Activated CD4-positive, alpha-beta T cell treated with anti-CD3 and anti-CD28 coated beads, Interleukin-2, amount 10 ng/mL, durations not matched to agents 7 days and 5 days (primary cell): ENCODE measurements around the gene KRTAP25-1. TPM values are rescaled to one million over a fixed set of nuclear protein-coding genes. Genes with fewer than 3 reads are reported as not detected.

Experiments
- CTCF ChIA-PET: fragments of 350-600 bp; sonication (Branson Sonifier 250); formaldehyde crosslinking; loops from one replicate; lab custom pipeline; 2021; ENCODE audit warnings: antibody characterized with exemption; lab: Charles Lee
- POLR2A ChIA-PET: fragments of 350-600 bp; sonication (Branson Sonifier 250); formaldehyde crosslinking; loops from one replicate; lab custom pipeline; 2021; ENCODE audit warnings: antibody characterized with exemption; lab: Charles Lee
- DNase-seq: peaks from one replicate; pipeline ENCODE4 v3.0.0-alpha.2; 2020
- H3K27ac Mint-ChIP-seq: one replicate; pipeline ENCODE4 v1.8.0; 2021; ENCODE audit warnings: mild to moderate bottlenecking, moderate library complexity, mixed read lengths
- H3K27me3 Mint-ChIP-seq: one replicate; pipeline ENCODE4 v1.8.0; 2021; ENCODE audit warnings: mixed read lengths
- H3K36me3 Mint-ChIP-seq: one replicate; pipeline ENCODE4 v1.8.0; 2021; ENCODE audit warnings: low read depth, mixed read lengths
- H3K4me1 Mint-ChIP-seq: one replicate; pipeline ENCODE4 v1.8.0; 2021; ENCODE audit warnings: mixed read lengths
- H3K4me3 Mint-ChIP-seq: one replicate; pipeline ENCODE4 v1.8.0; 2021; ENCODE audit warnings: mild to moderate bottlenecking, moderate library complexity, mixed read lengths
- H3K9me3 Mint-ChIP-seq: one replicate; pipeline ENCODE4 v1.8.0; 2021; ENCODE audit warnings: mixed read lengths
- total RNA-seq, 2 experiments: library from RNA; stranded (reverse); gene quantifications; one replicate each; pipeline ENCODE4 v1.2.3, GENCODE V29; 2021

Gene KRTAP25-1, protein sequence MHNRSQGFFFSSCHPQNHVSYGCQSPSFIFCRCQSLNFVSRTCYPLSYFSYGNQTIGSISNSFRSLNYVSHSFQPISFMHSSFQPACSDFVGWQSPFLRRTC
- total RNA-seq = not detected

DNA sequence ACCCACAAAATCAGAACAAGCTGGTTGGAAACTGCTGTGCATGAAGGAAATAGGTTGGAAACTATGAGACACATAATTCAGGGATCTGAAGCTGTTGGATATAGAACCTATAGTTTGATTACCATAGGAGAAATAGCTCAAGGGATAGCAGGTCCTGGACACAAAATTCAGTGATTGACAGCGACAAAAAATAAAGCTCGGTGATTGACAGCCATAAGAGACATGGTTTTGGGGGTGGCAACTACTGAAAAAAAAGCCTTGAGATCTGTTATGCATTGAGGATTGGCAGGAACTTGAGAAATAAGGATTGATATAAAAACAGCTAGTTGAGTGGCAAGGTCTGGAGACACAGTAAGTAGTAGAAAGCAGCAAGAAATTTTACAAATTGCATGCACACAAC, at the start of gene KRTAP25-1:
TSS of gene KRTAP25-1 (minus strand) at position 300 of the 400 bp plus-strand sequence. CDS start at position 276, 24 bp downstream.
- no peak within 1 kb of the TSS for H3K27ac Mint-ChIP-seq
- H3K9me3 Mint-ChIP-seq = no peaks in the 10 kb centered on the region
- no peak for DNase-seq
- H3K4me3 Mint-ChIP-seq = no peak within 1 kb of the TSS
- CTCF ChIA-PET = no interaction called here
- POLR2A ChIA-PET = no interaction called here
- H3K4me1 Mint-ChIP-seq = no peaks in the 10 kb centered on the region
- H3K36me3 Mint-ChIP-seq = no peaks in the 10 kb centered on the region
- no peaks in the 10 kb centered on the region for H3K27me3 Mint-ChIP-seq

DNA sequence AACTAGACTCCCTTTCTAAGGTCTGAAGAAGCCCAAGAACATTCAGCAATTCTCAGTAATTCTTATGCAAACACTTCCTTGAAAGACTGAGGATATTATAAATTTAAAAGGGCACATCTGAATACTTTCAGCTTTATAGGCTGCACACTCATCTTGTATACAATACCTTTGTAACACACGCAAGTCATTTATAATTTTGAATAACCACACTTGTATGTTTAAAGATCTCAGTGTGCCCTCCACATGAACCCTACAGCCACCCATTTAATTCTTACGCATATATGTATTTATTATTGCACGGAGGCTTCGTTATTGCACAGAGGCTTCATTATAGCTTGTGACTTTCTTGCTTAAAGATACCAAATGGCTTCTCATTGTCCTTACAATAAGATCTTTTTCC, 49.4 kb upstream of the KRTAP25-1 start:
- no peaks in the 10 kb centered on the region for H3K36me3 Mint-ChIP-seq
- no peak overlapping the region for H3K4me3 Mint-ChIP-seq
- H3K27me3 Mint-ChIP-seq = peaks cover 2% of the 10 kb centered on the region
- H3K4me1 Mint-ChIP-seq = no peaks in the 10 kb centered on the region
- no peak for DNase-seq
- ChIA-PET CTCF (no interaction called here), POLR2A (no interaction called here)
- H3K27ac Mint-ChIP-seq = no peak overlapping the region
- H3K9me3 Mint-ChIP-seq = no peaks in the 10 kb centered on the region

GRCh38 chr21:30337772-30338171, 48.5 kb upstream of the KRTAP25-1 start:
- ChIA-PET CTCF (no interaction called here), POLR2A (no interaction called here)
- Mint-ChIP-seq H3K27ac (no peak overlapping the region), H3K9me3 (no peaks in the 10 kb centered on the region), H3K4me3 (no peak overlapping the region), H3K36me3 (no peaks in the 10 kb centered on the region), H3K27me3 (no peaks in the 10 kb centered on the region), H3K4me1 (no peaks in the 10 kb centered on the region)
- no peak for DNase-seq

DNA sequence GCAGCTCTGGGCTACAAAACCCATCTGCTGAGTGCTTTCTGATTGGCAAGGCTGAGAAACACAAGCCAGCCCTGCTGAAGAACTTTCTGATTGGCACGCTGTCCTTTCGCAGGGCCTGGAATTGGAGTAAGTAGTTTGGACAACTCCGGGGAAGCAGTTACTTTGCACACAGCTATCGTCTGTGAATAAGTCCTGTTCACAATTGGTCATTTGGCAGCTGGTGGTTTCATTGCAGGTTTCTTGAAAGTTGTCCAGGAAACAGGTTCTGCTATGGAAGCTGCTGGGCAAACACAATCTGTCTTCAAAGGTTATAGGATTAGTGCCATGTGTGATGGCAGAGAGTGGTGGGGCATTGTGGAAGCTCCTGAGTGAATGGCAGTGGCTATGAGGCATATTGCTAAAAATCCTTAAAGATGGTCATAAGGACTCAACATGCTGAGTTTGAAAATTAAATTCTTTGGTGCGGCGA, 48.0 kb upstream of the KRTAP25-1 start, which contains the start of gene KRTAP27-1:
TSS of gene KRTAP27-1 (minus strand) at position 419 of the 469 bp plus-strand sequence. CDS start at position 393, 26 bp downstream.
- Mint-ChIP-seq H3K27me3 (no peaks in the 10 kb centered on the region), H3K4me1 (no peaks in the 10 kb centered on the region)

GRCh38 chr21:30336596-30336995, 47.3 kb upstream of the KRTAP25-1 start:
- H3K4me3 Mint-ChIP-seq = no peak overlapping the region
- POLR2A ChIA-PET = no interaction called here
- DNase-seq = no peak
- no peak overlapping the region for H3K27ac Mint-ChIP-seq
- CTCF ChIA-PET = no interaction called here
- H3K4me1 Mint-ChIP-seq = no peaks in the 10 kb centered on the region
- no peaks in the 10 kb centered on the region for H3K9me3 Mint-ChIP-seq
- H3K27me3 Mint-ChIP-seq = no peaks in the 10 kb centered on the region
- H3K36me3 Mint-ChIP-seq = no peaks in the 10 kb centered on the region

More for the DNA sequence above, 48.0 kb upstream of the KRTAP25-1 start, which contains the start of gene KRTAP27-1:
- CTCF ChIA-PET = no interaction called here
- POLR2A ChIA-PET = no interaction called here
- Mint-ChIP-seq H3K9me3 (no peaks in the 10 kb centered on the region), H3K27ac (no peak within 1 kb of the TSS), H3K4me3 (no peak within 1 kb of the TSS), H3K36me3 (no peaks in the 10 kb centered on the region)
- DNase-seq = no peak

- Mint-ChIP-seq H3K27me3 (no peaks in the 10 kb centered on the region), H3K4me3 (no peak overlapping the region), H3K4me1 (no peaks in the 10 kb centered on the region), H3K9me3 (no peaks in the 10 kb centered on the region), H3K27ac (no peak overlapping the region), H3K36me3 (no peaks in the 10 kb centered on the region)
- CTCF ChIA-PET = interaction anchor here (0.6 kb wide), 1 partner anchor 1897 kb away, joined by 3 read pairs; no protein-coding TSS in a partner anchor
- DNase-seq = no peak
- POLR2A ChIA-PET = no interaction called here
Measured at GRCh38 chr21:30333736-30334135, 44.4 kb upstream of the KRTAP25-1 start.

- ChIA-PET CTCF (interaction anchor here (0.6 kb wide), 1 partner anchor 174 kb away, joined by 3 read pairs; no protein-coding TSS in a partner anchor), POLR2A (no interaction called here)
Measured at GRCh38 chr21:30332681-30333080, 43.4 kb upstream of the KRTAP25-1 start.

DNA sequence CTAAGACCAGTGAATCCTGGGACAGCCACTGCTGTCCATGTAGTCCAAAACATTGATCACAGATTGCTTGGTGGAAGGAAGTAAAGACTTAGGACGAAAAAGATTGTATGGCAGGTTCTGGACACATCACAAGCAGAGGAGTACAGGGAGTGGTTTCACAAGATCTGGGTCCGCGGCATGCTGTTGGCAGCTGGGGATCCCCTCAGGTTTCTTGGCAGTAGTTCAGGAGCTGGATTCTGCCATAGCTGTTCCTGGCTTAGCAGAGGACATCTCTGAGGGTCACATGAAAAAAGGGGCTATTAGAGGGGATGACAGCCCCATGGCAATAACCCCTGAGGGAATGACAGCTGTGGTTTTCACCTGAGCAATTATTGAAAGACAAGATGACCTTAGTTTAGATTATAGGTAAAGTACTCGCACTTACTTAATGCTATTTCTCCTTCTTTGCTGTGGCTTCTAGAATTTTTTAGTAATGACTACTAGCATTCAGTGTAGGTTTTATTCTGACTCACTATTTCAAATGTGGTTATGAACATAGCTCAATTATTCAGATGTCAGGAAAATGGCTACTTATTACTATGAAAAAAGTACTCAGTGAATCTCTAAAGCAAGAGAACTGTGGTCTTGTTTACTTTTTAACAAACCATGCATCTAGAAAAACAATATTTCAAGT, 40.0 kb upstream of the KRTAP25-1 start:
- DNase-seq = no peak
- H3K4me3 Mint-ChIP-seq = no peak overlapping the region
- H3K27me3 Mint-ChIP-seq = no peaks in the 10 kb centered on the region
- no peak overlapping the region for H3K27ac Mint-ChIP-seq
- no peaks in the 10 kb centered on the region for H3K36me3 Mint-ChIP-seq
- no peaks in the 10 kb centered on the region for H3K4me1 Mint-ChIP-seq
- no peaks in the 10 kb centered on the region for H3K9me3 Mint-ChIP-seq
- ChIA-PET POLR2A (interaction anchor here (0.6 kb wide), 1 partner anchor 12 kb away, joined by 4 read pairs; no protein-coding TSS in a partner anchor), CTCF (no interaction called here)

More at GRCh38 chr21:30332681-30333080, 43.4 kb upstream of the KRTAP25-1 start:
- Mint-ChIP-seq H3K36me3 (no peaks in the 10 kb centered on the region), H3K27ac (no peak overlapping the region), H3K4me1 (no peaks in the 10 kb centered on the region), H3K9me3 (no peaks in the 10 kb centered on the region), H3K4me3 (no peak overlapping the region), H3K27me3 (no peaks in the 10 kb centered on the region)
- DNase-seq = no peak

DNA sequence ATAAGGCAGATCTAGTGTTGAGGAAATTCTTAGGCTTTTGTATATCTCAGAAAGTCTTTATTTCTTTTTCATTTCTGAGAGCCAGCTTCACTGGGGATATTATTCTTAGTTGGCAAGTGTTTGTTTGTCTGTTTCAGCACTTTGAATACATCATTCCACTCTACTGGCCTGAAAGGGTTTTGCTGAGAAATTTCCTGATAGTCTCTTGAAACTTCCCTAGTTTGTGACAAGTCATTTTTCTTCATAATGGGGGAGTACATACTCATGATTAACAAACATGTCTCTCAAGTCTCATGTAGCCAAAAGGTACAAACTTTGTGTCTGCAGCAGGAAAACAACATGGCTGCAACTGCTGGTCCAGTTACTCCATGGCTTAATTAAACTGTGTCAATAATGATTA, 37.1 kb upstream of the KRTAP25-1 start:
- ChIA-PET CTCF (no interaction called here), POLR2A (no interaction called here)
- Mint-ChIP-seq H3K27me3 (no peaks in the 10 kb centered on the region), H3K9me3 (no peaks in the 10 kb centered on the region), H3K4me3 (no peak overlapping the region), H3K27ac (no peak overlapping the region), H3K4me1 (no peaks in the 10 kb centered on the region), H3K36me3 (no peaks in the 10 kb centered on the region)
- DNase-seq = no peak

- POLR2A ChIA-PET = no interaction called here
- Mint-ChIP-seq H3K9me3 (no peaks in the 10 kb centered on the region), H3K36me3 (no peaks in the 10 kb centered on the region), H3K4me3 (no peak within 1 kb of the TSS), H3K4me1 (no peaks in the 10 kb centered on the region), H3K27ac (no peak within 1 kb of the TSS), H3K27me3 (no peaks in the 10 kb centered on the region)
- no peak for DNase-seq
- CTCF ChIA-PET = no interaction called here
Measured at GRCh38 chr21:30320215-30320614, 30.9 kb upstream of the KRTAP25-1 start, which contains the start of gene KRTAP26-1. KRTAP26-1 (minus strand) TSS chr21:30320315; CDS start chr21:30320035, 280 bp downstream.

DNA sequence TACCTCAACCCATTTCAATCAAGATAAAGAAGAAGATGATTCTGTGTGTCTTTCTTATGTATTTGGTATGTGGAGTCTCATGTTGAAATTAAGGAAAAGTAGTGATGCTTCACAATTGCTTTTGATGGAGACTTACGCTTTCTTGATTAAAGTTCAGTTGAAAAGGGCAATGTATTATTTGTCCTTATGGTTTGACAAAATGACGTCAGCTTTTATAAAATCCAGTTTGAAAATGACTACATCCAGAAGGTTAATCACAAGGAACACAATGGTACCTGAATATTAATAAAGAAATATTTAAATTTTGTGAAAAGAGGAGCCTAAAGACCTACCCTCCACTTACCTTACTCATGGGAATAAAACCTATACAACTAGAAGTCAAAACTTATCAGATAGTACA, 26.4 kb upstream of the KRTAP25-1 start:
- Mint-ChIP-seq H3K27me3 (no peaks in the 10 kb centered on the region), H3K4me1 (no peaks in the 10 kb centered on the region), H3K36me3 (no peaks in the 10 kb centered on the region), H3K9me3 (no peaks in the 10 kb centered on the region), H3K4me3 (no peak overlapping the region), H3K27ac (no peak overlapping the region)
- POLR2A ChIA-PET = no interaction called here
- DNase-seq = no peak
- CTCF ChIA-PET = no interaction called here

DNA sequence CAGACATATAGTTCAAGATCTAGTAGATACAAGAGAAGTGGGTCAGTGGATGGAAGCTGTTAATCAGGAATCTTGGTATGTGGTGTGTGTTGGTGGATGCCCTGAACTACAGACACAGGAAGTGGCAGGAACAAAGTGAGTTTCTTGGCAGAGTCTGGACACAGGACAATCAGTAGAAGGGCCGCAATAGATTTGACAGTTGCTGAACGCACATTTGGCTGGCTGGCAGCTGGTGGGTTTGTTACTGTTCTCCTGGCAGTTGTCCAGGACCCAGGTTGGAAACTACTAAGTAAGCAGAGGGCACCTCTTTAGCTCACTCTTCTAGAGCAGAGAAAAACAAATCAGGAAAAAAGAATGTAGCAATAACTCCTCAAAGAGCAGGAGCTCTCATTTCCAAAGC, 17.6 kb upstream of the KRTAP25-1 start:
- H3K4me3 Mint-ChIP-seq = no peak overlapping the region
- H3K27ac Mint-ChIP-seq = no peak overlapping the region
- ChIA-PET CTCF (no interaction called here), POLR2A (no interaction called here)
- no peak for DNase-seq
- no peaks in the 10 kb centered on the region for H3K9me3 Mint-ChIP-seq
- H3K36me3 Mint-ChIP-seq = no peaks in the 10 kb centered on the region
- H3K4me1 Mint-ChIP-seq = no peaks in the 10 kb centered on the region
- H3K27me3 Mint-ChIP-seq = no peaks in the 10 kb centered on the region

DNA sequence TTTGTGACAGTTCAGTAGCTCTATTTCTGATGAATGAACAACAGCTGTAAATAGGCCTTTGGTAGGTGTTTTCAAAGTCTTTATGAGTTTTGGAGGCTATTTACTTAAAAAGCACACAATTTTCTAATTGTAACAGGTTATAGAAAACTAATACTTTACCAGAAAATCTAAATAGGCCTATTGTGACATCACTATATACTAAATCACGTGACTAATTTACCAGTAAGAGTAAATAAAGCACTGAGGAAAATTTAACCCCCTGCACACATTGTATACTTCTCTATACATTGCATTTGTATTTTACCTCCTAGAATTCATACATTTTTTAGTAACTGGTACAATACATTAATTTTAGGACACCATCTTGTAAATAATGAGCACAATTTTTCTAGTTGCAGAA, 15.8 kb upstream of the KRTAP25-1 start:
- H3K27ac Mint-ChIP-seq = no peak overlapping the region
- no peaks in the 10 kb centered on the region for H3K36me3 Mint-ChIP-seq
- H3K4me3 Mint-ChIP-seq = no peak overlapping the region
- ChIA-PET CTCF (no interaction called here), POLR2A (no interaction called here)
- H3K9me3 Mint-ChIP-seq = no peaks in the 10 kb centered on the region
- DNase-seq = no peak
- H3K27me3 Mint-ChIP-seq = no peaks in the 10 kb centered on the region
- no peaks in the 10 kb centered on the region for H3K4me1 Mint-ChIP-seq
